Natural killer cell (primary cell): ENCODE results near the gene VRK2. TPM values are rescaled to one million over a fixed set of nuclear protein-coding genes. Genes with fewer than 3 reads are reported as not detected.

Experiments
- ATAC-seq, 3 donors: fragments of 150-1000 bp in 2 of 3; fragments of 200-7000 bp in 1 of 3; cut with Tn5 transposase; 1 replicate in 1 of 3; 2 replicates in 2 of 3; pipeline ENCODE4 v1.10.0; 2021; ENCODE audit warnings: mild to moderate bottlenecking in 2 of 3, moderate library complexity in 2 of 3
- DNase-seq, 2 donors: peaks; one replicate each; pipeline versions ENCODE4 v3.0.0 to v3.0.0-alpha.2; 2013 to 2021; ENCODE audit warnings: mixed read lengths in 1 of 2
- H3K27ac ChIP-seq: one replicate; pipeline ENCODE4 v1.5.1; 2013; ENCODE audit warnings: mild to moderate bottlenecking, low read length
- H3K27me3 ChIP-seq: one replicate; pipeline ENCODE4 v1.6.1; 2013; ENCODE audit warnings: low read length; ENCODE audit not compliant: control insufficient read depth, insufficient read depth
- H3K36me3 ChIP-seq: one replicate; pipeline ENCODE4 v1.6.1; 2013; ENCODE audit warnings: low read length; ENCODE audit not compliant: control insufficient read depth, insufficient read depth
- H3K4me1 ChIP-seq: one replicate; pipeline ENCODE4 v1.6.1; 2013; ENCODE audit warnings: low read length; ENCODE audit not compliant: control insufficient read depth, insufficient read depth
- H3K4me3 ChIP-seq: one replicate; pipeline ENCODE4 v1.5.1; 2013; ENCODE audit warnings: low read length
- H3K9me3 ChIP-seq: one replicate; pipeline ENCODE4 v1.6.1; 2013; ENCODE audit warnings: low read length; ENCODE audit not compliant: control insufficient read depth, insufficient read depth
- H3K27ac Mint-ChIP-seq, 2 donors: one replicate each; pipeline ENCODE4 v1.8.0; 2022; ENCODE audit warnings: mild to moderate bottlenecking in 2 of 2, mixed read lengths in 2 of 2, moderate library complexity in 1 of 2
- H3K27me3 Mint-ChIP-seq, 2 donors: one replicate each; pipeline ENCODE4 v1.8.0; 2022; ENCODE audit warnings: low read depth in 2 of 2, mixed read lengths in 2 of 2
- H3K36me3 Mint-ChIP-seq: one replicate; pipeline ENCODE4 v1.8.0; 2022; ENCODE audit warnings: mixed read lengths
- H3K4me1 Mint-ChIP-seq, 2 donors: one replicate each; pipeline ENCODE4 v1.8.0; 2022; ENCODE audit warnings: mixed read lengths in 2 of 2
- H3K4me3 Mint-ChIP-seq: one replicate; pipeline ENCODE4 v1.8.0; 2022; ENCODE audit warnings: mild to moderate bottlenecking, moderate library complexity, mixed read lengths
- H3K9me3 Mint-ChIP-seq, 2 donors: one replicate each; pipeline ENCODE4 v1.8.0; 2022; ENCODE audit warnings: mixed read lengths in 2 of 2
- CTCF ChIP-seq: fragments of 200-600 bp; IDR thresholded peaks from one replicate; pipeline ENCODE4 v1.8.0; 2022; ENCODE audit warnings: antibody characterized with exemption
- WGBS: methylation state at CpG from one replicate; pipeline ENCODE4 v1.1.7; 2013; ENCODE audit warnings: missing lambda C conversion rate; ENCODE audit not compliant: insufficient coverage; 5-methylcytosine and 5-hydroxymethylcytosine counted together
- intact Hi-C: fragments of 100-400 bp; cut with micrococcal nuclease; formaldehyde crosslinking; loops from one replicate; pipeline ENCODE4 v1.14.2; 2022
- total RNA-seq, 4 donors: library from RNA; stranded (reverse); fragments of 120-200 nt in 1 of 4; gene quantifications; one replicate each; pipeline versions ENCODE4 v1.2.3 to v1.2.4, GENCODE V29; 2013 to 2022

Gene VRK2
- total RNA-seq, 3 donors from 2014 or later (not counting 1 experiment from before 2014, with no cell fraction given) = 25.0 to 29.7 (median 25.4) TPM

GRCh38 chr2:58045580-58046334 lies 849 bp upstream of the VRK2 start:
- peaks cover 20 to 29% of the 10 kb centered on the region in 2 donors for H3K4me1 Mint-ChIP-seq
- ATAC-seq (no peak), DNase-seq (no peak)
- Histone ChIP-seq H3K4me3 (peak overlapping the region; percentile 75), H3K36me3 (no peaks in the 10 kb centered on the region), H3K27ac (peak overlapping the region; percentile 97), H3K9me3 (no peaks in the 10 kb centered on the region), H3K4me1 (peaks cover 16% of the 10 kb centered on the region), H3K27me3 (no peaks in the 10 kb centered on the region)
- H3K27ac Mint-ChIP-seq = peak overlapping the region; percentile 88 to 95
- 72% methylated on average over 10 of the region's 17 CpGs for WGBS
- H3K4me3 Mint-ChIP-seq = peak overlapping the region; percentile 90
- no peaks in the 10 kb centered on the region for H3K9me3 Mint-ChIP-seq
- no peak for TF ChIP-seq CTCF
- intact Hi-C loops = no loop called here
- H3K27me3 Mint-ChIP-seq = no peaks in the 10 kb centered on the region
- no peaks in the 10 kb centered on the region for H3K36me3 Mint-ChIP-seq

- H3K4me1 Mint-ChIP-seq = peaks cover 20 to 29% of the 10 kb centered on the region in 2 donors
- Histone ChIP-seq H3K4me3 (peak overlapping the region; percentile 75), H3K27me3 (no peaks in the 10 kb centered on the region), H3K9me3 (no peaks in the 10 kb centered on the region), H3K36me3 (no peaks in the 10 kb centered on the region), H3K4me1 (peaks cover 16% of the 10 kb centered on the region), H3K27ac (peak overlapping the region; percentile 97)
- intact Hi-C loops = no loop called here
- no peaks in the 10 kb centered on the region for H3K9me3 Mint-ChIP-seq
- DNase-seq = no peak
- no peak for TF ChIP-seq CTCF
- ATAC-seq = no peak
- peak overlapping the region; percentile 90 for H3K4me3 Mint-ChIP-seq
- no peaks in the 10 kb centered on the region for H3K27me3 Mint-ChIP-seq
- 2% methylated on average over 14 of the region's 14 CpGs for WGBS
- H3K27ac Mint-ChIP-seq = peak overlapping the region; percentile 88 to 95
- no peaks in the 10 kb centered on the region for H3K36me3 Mint-ChIP-seq
Measured at GRCh38 chr2:58046335-58046584, 346 bp upstream of the VRK2 start.

- Mint-ChIP-seq H3K27me3 (no peaks in the 10 kb centered on the region), H3K4me3 (peak overlapping the region; percentile 90), H3K9me3 (no peaks in the 10 kb centered on the region), H3K27ac (peak overlapping the region; percentile 88 to 95), H3K36me3 (no peaks in the 10 kb centered on the region), H3K4me1 (peaks cover 25 to 35% of the 10 kb centered on the region in 2 donors)
- intact Hi-C loops = no loop called here
- DNase-seq (no peak), ATAC-seq (peak in 1 of 3 donors; percentile 44)
- Histone ChIP-seq H3K9me3 (no peaks in the 10 kb centered on the region), H3K27ac (peak overlapping the region; percentile 97), H3K27me3 (no peaks in the 10 kb centered on the region), H3K4me1 (peaks cover 16% of the 10 kb centered on the region), H3K4me3 (peak overlapping the region; percentile 75), H3K36me3 (no peaks in the 10 kb centered on the region)
- WGBS = 24% methylated on average over 9 of the region's 13 CpGs
- TF ChIP-seq CTCF = no peak
Measured at GRCh38 chr2:58047373-58047935, 848 bp downstream of the VRK2 start.

DNA sequence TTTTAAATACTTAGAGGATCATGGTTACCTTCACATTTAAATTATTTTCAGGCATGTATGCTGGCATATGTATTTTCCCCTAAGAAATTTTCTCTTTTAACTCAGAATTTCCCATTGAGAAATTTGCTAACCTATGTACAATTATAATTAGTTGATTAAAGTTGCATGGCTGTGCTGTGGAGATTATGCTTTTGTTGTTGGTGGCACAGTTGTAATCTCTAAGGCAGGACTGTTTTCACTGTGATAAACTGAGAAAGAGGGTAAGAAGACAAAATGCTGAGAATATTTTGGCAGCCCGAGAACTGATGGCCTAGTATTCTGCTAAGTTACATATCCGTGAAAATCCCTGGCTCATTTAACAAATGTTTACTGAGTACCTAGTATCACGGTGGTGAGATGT lies 1.4 kb downstream of the VRK2 start:
- no peak for DNase-seq
- no peak overlapping the region for H3K4me3 ChIP-seq
- 97% methylated on average over 3 of the region's 3 CpGs for WGBS
- H3K36me3 ChIP-seq = no peaks in the 10 kb centered on the region
- peaks cover 16% of the 10 kb centered on the region for H3K4me1 ChIP-seq
- H3K4me1 Mint-ChIP-seq = peaks cover 25 to 35% of the 10 kb centered on the region in 2 donors
- no peaks in the 10 kb centered on the region for H3K9me3 ChIP-seq
- no peaks in the 10 kb centered on the region for H3K9me3 Mint-ChIP-seq
- no peaks in the 10 kb centered on the region for H3K27me3 ChIP-seq
- no peak for TF ChIP-seq CTCF
- H3K27ac ChIP-seq = no peak overlapping the region
- H3K36me3 Mint-ChIP-seq = no peaks in the 10 kb centered on the region
- H3K27ac Mint-ChIP-seq = peak overlapping the region; percentile 88 to 95
- intact Hi-C loops = no loop called here
- no peaks in the 10 kb centered on the region for H3K27me3 Mint-ChIP-seq
- H3K4me3 Mint-ChIP-seq = peak overlapping the region; percentile 77
- ATAC-seq = no peak
